ENCODE data around the gene MSRB3.
"Not testable (repeated sequence)": the region's sequence is repeated elsewhere in the genome, so short reads cannot be mapped to it uniquely, and the experiment has no call there.

The MSRB3 gene

DNA sequence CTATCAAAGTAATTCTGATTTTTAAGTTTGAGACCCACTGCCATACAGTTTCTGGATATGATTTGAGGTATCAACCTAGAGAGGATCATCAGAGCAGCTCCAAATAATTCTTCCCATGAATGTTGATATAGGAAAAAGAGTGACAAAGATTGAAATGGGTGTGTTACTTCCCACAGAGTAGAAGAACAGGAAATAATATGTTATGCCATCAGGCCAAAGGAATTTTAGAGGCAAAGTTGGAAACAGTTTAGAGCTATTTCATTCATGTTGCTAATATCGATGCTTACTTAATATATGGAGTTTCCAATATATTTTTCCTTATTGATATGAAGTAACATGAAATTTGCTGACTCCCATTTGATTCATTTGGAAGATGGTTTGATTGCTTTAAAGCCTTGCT is 8.9 kb upstream of the MSRB3 start:
- H3K4me3 ChIP-seq (ENCODE audit: low read depth, low read length) = no peak overlapping the region
- no peaks in the 10 kb centered on the region for H3K4me1 ChIP-seq (ENCODE audit: control insufficient read depth, insufficient read depth, low read length)
- no peaks in the 10 kb centered on the region for H3K36me3 ChIP-seq (ENCODE audit: control insufficient read depth, insufficient read depth, low read length)
- H3K9me3 ChIP-seq (ENCODE audit: control insufficient read depth, insufficient read depth, low read length) = no peaks in the 10 kb centered on the region
- H3K27me3 ChIP-seq (ENCODE audit: control insufficient read depth, insufficient read depth, low read length) = peaks cover 2% of the 10 kb centered on the region
- no peak overlapping the region for H3K9ac ChIP-seq (ENCODE audit: low read depth, low read length)

DNA sequence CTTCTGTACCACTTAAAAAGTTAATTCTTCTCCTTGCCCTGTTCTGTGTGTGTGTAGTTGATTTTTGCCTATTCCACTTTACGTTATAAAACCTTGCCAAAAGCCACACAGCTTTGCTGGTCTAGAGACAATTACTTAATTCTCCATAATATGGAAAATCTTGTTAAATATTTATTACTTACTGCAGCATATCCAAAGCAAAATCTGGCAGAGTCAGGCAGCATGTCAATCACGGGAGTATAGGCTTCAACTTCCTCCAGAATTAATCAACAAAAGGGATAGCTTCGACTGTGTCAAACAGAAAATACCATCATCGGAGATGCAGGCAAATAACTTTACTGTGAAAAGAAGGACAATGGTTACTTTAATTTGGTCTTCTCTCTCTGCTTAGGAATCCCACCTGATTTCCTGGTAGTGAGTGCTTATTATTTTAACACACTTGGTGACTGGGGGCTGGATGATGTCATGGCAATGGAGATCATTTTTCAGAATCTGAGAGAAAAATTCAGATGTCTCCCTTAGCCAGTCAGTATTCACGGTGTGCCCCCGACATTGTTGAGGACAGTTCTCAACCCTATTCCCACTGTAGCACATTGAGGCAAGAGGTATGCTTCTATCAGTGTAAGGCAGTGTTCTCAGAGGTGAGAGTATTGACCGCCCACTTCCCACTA is 3.7 kb upstream of the MSRB3 start:
- H3K9me3 ChIP-seq (ENCODE audit: control insufficient read depth, insufficient read depth, low read length) = no peaks in the 10 kb centered on the region
- H3K27me3 ChIP-seq (ENCODE audit: control insufficient read depth, insufficient read depth, low read length) = peaks cover 26% of the 10 kb centered on the region
- H3K4me1 ChIP-seq (ENCODE audit: control insufficient read depth, insufficient read depth, low read length) = peaks cover 5% of the 10 kb centered on the region
- no peak overlapping the region for H3K4me3 ChIP-seq (ENCODE audit: low read depth, low read length)
- no peaks in the 10 kb centered on the region for H3K36me3 ChIP-seq (ENCODE audit: control insufficient read depth, insufficient read depth, low read length)
- no peak overlapping the region for H3K9ac ChIP-seq (ENCODE audit: low read depth, low read length)

DNA sequence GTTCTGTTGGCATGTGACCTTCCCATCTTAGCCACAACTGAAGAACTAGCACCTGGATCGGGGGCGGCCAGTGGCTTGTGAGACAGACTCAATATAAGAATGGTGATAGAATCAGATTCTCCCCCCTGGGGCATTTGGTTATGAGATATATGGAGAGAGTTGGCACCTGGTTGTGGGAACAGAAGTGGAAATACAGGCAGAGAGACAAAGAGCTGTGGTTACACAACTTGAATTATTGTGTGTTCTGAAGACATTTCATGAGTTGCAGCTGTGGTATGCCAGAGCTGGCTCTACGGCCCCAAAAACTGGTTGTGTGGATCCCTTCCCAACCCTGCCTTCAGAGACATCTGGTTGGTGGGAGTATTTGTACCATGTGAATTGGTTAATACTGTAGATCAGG is 2.9 kb upstream of the MSRB3 start:
- Histone ChIP-seq H3K27me3 (ENCODE audit: control insufficient read depth, insufficient read depth, low read length) (peaks cover 33% of the 10 kb centered on the region), H3K4me1 (ENCODE audit: control insufficient read depth, insufficient read depth, low read length) (peaks cover 5% of the 10 kb centered on the region), H3K4me3 (ENCODE audit: low read depth, low read length) (no peak overlapping the region), H3K9me3 (ENCODE audit: control insufficient read depth, insufficient read depth, low read length) (no peaks in the 10 kb centered on the region), H3K9ac (ENCODE audit: low read depth, low read length) (no peak overlapping the region), H3K36me3 (ENCODE audit: control insufficient read depth, insufficient read depth, low read length) (no peaks in the 10 kb centered on the region)

DNA sequence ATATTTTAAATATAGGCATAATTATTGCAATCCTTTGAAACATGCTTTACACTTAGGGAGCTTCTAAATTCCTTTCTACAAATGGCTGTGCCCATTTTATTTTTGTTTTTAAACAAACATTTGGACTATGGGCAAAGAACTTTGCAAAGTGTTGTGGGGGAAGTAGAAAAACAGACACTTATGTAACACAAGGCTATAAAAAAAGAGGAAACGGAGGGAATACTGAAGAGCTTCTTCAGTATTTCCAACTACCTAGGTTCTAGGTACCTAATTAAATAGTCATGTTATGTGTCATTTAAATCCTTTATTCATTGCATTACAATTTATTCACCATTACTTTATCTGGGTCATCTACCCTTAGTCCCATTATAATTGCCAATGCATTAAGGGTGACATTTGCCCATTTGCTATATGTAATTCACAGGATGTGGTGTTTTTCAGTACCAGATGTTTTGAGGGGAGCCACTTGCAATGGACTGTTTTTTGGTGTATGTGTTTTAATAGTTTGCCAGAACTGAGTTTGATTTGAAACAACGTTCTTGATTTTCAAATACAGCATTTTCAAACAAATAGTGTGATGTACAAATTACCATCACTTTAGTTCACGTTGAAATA is 1.5 kb upstream of the MSRB3 start:
- H3K27me3 ChIP-seq (ENCODE audit: control insufficient read depth, insufficient read depth, low read length) = peaks cover 33% of the 10 kb centered on the region
- H3K4me1 ChIP-seq (ENCODE audit: control insufficient read depth, insufficient read depth, low read length) = peaks cover 5% of the 10 kb centered on the region
- H3K9ac ChIP-seq (ENCODE audit: low read depth, low read length) = no peak overlapping the region
- H3K9me3 ChIP-seq (ENCODE audit: control insufficient read depth, insufficient read depth, low read length) = no peaks in the 10 kb centered on the region
- H3K4me3 ChIP-seq (ENCODE audit: low read depth, low read length) = no peak overlapping the region
- H3K36me3 ChIP-seq (ENCODE audit: control insufficient read depth, insufficient read depth, low read length) = no peaks in the 10 kb centered on the region

DNA sequence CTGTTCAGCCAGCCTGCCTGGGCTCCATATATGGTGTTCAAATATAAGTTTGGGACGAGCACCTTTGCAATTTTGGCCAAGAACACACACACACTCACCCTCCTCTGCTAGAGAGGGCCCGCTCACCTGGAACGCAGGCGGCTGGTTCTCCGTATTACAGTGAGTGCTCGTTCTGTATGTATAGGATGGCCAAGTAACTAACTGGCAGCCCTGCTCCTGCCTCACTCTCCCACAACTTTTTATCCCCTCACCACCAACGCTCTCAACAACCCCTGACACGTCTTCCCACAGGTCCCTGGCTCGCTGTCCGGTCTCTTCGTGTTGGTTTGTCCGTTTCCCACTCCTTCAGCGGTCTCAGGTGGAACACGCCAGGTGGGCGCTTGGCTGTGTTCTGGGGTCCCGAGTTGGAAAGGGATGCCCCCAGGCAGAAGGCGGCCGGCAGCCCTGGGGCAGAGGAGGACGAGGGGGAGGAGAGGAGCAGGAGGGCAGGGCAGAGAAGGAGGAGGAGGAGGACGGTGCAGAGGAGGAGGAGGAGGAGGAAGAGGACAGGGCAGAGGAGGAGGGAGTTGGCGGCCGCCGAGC is 398 bp upstream of the MSRB3 start:
- Histone ChIP-seq H3K9ac (ENCODE audit: low read depth, low read length) (no peak overlapping the region), H3K27me3 (ENCODE audit: control insufficient read depth, insufficient read depth, low read length) (peaks cover 33% of the 10 kb centered on the region), H3K36me3 (ENCODE audit: control insufficient read depth, insufficient read depth, low read length) (no peaks in the 10 kb centered on the region), H3K4me3 (ENCODE audit: low read depth, low read length) (peak overlapping the region; percentile 82), H3K4me1 (ENCODE audit: control insufficient read depth, insufficient read depth, low read length) (peaks cover 5% of the 10 kb centered on the region), H3K9me3 (ENCODE audit: control insufficient read depth, insufficient read depth, low read length) (no peaks in the 10 kb centered on the region)

DNA sequence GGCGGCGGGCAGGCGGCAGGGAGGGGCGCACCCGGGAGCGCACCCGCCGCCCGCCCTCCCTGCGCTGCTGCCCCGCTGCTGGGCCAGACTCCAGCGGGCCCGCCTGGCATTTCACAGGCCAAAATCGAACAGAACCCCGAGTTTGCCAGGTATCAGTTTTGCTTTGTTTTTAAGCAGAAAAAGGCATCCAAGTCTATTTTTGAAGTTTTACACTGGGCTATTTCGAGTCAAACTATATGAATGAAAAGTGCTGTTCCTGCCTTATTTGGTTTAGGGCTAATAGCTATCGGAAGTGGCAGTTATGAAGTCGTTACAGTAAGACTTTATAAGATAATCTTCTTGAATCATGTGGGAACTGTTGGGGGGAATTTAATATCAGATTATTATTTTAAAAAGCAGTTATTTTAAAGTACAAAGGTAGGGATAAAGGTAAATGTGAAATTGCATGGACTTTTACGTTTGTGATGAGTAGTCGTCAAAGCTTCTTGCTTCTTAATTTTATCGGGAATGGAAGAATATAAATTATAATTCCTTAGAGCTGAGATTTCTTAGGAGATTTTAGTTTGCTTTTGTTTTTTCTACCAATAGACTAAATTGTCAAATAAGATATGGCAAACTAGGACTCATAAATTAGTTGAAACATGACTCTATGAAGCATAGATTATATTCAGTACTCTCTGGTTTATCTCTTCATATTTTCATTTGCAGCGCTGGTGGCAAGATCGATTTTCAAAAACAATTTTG is 1.1 kb downstream of the MSRB3 start:
- Histone ChIP-seq H3K36me3 (ENCODE audit: control insufficient read depth, insufficient read depth, low read length) (no peaks in the 10 kb centered on the region), H3K4me3 (ENCODE audit: low read depth, low read length) (peak overlapping the region; percentile 82), H3K4me1 (ENCODE audit: control insufficient read depth, insufficient read depth, low read length) (peaks cover 5% of the 10 kb centered on the region), H3K27me3 (ENCODE audit: control insufficient read depth, insufficient read depth, low read length) (peaks cover 31% of the 10 kb centered on the region), H3K9ac (ENCODE audit: low read depth, low read length) (no peak overlapping the region), H3K9me3 (ENCODE audit: control insufficient read depth, insufficient read depth, low read length) (no peaks in the 10 kb centered on the region)

DNA sequence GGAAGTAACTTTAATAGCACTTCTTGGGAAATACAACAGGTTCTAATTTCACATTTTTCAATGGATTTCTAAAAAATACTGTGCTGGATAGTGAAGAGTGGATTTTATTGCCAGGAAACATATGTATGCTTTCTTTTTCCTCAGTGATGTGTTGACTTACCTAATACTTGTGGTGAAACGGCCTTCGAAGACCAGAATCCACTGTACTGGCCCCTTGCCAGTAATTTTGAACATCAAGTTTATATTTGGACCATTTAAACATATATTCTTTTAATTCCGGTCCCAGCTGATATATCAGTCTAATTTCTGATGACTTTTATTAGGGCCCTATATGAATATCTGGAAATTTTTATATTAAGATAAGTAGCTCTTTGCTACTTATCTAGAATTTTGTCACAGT is 1.8 kb downstream of the MSRB3 start:
- H3K9me3 ChIP-seq (ENCODE audit: control insufficient read depth, insufficient read depth, low read length) = no peaks in the 10 kb centered on the region
- peaks cover 5% of the 10 kb centered on the region for H3K4me1 ChIP-seq (ENCODE audit: control insufficient read depth, insufficient read depth, low read length)
- no peak overlapping the region for H3K4me3 ChIP-seq (ENCODE audit: low read depth, low read length)
- no peak overlapping the region for H3K9ac ChIP-seq (ENCODE audit: low read depth, low read length)
- no peaks in the 10 kb centered on the region for H3K36me3 ChIP-seq (ENCODE audit: control insufficient read depth, insufficient read depth, low read length)
- H3K27me3 ChIP-seq (ENCODE audit: control insufficient read depth, insufficient read depth, low read length) = peaks cover 28% of the 10 kb centered on the region

DNA sequence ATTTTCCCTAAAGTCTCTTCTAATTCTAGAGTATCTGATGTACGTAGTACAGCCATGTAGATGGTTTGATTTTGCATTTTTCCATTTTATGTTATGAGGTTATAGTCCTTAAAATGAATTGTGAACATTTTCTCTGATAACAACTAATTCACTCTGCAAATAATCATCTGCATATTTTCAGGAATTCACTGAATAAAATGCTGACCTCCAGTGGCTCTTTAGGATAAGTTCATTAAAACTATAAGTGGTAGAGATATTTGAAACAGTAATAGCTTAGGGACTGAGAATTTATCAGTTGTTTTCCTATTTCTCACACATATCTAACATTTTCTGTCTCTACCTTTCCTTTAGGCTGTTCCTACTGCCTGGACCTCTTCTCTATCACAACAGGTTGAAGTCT is 4.4 kb downstream of the MSRB3 start:
- no peaks in the 10 kb centered on the region for H3K4me1 ChIP-seq (ENCODE audit: control insufficient read depth, insufficient read depth, low read length)
- H3K4me3 ChIP-seq (ENCODE audit: low read depth, low read length) = no peak overlapping the region
- no peaks in the 10 kb centered on the region for H3K36me3 ChIP-seq (ENCODE audit: control insufficient read depth, insufficient read depth, low read length)
- H3K27me3 ChIP-seq (ENCODE audit: control insufficient read depth, insufficient read depth, low read length) = peaks cover 13% of the 10 kb centered on the region
- H3K9me3 ChIP-seq (ENCODE audit: control insufficient read depth, insufficient read depth, low read length) = no peaks in the 10 kb centered on the region
- H3K9ac ChIP-seq (ENCODE audit: low read depth, low read length) = no peak overlapping the region

DNA sequence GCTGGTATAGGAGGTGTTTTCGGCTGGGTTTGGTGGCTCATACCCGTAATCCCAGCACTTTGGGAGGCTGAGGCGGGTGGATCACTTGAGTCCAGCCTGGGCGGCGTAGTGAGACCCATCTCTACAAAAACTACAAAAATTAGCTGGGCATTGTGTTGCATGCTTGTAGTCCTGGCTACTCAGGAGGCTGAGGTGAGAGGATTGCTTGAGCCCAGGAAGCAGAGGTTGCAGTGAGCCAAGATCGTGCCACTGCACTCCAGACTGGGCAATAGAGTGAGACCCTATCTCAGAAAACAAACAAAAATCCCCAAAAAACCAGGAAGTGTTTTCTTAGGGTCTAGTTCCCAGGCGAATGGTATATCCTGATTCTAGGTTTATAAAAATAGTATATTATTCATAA is 7.0 kb downstream of the MSRB3 start:
- H3K4me3 ChIP-seq (ENCODE audit: low read depth, low read length); H3K9ac ChIP-seq (ENCODE audit: low read depth, low read length); H3K36me3 ChIP-seq (ENCODE audit: control insufficient read depth, insufficient read depth, low read length); H3K4me1 ChIP-seq (ENCODE audit: control insufficient read depth, insufficient read depth, low read length); H3K27me3 ChIP-seq (ENCODE audit: control insufficient read depth, insufficient read depth, low read length); H3K9me3 ChIP-seq (ENCODE audit: control insufficient read depth, insufficient read depth, low read length): not testable (repeated sequence)

DNA sequence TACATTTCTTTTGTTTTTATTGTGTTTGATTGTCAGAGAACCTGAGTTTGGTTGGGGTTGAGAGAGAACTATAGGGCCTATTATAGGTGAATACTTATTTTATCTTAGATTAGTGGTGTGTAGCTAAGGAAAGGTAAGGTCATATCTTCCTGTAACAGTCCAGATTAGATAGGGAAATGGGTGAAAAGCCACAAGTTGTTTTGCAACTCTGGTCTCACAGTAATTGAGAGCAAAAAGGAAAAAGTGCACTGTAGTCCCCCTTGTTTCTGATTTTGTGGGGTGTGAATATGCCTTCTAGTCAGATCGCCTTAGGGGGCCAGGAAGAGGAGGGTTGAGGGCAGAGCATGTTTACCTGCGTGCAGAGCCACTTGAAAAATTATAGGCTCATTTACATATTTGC is 8.9 kb downstream of the MSRB3 start:
- Histone ChIP-seq H3K27me3 (ENCODE audit: control insufficient read depth, insufficient read depth, low read length) (no peaks in the 10 kb centered on the region), H3K4me3 (ENCODE audit: low read depth, low read length) (no peak overlapping the region), H3K9ac (ENCODE audit: low read depth, low read length) (no peak overlapping the region), H3K4me1 (ENCODE audit: control insufficient read depth, insufficient read depth, low read length) (no peaks in the 10 kb centered on the region), H3K36me3 (ENCODE audit: control insufficient read depth, insufficient read depth, low read length) (no peaks in the 10 kb centered on the region), H3K9me3 (ENCODE audit: control insufficient read depth, insufficient read depth, low read length) (no peaks in the 10 kb centered on the region)

DNA sequence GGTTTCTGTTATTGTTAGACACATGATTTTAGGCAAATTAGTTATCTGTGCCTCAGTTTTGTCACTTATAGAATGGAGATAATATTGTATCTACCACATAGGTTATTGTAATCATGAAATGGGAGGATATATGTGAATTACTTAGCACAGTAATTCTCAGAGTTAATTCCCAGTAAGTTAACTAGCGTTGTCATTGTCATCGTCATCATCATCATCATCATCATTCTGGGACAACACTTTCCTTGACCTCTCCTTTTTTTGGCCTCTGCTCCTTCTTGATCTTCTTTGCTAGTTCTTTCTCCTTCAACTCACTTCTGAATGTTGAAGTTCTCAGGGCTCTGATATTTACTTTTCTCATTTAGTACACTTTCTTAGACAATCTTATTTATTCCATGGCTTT is 13.8 kb downstream of the MSRB3 start:
- no peaks in the 10 kb centered on the region for H3K4me1 ChIP-seq (ENCODE audit: control insufficient read depth, insufficient read depth, low read length)
- H3K27me3 ChIP-seq (ENCODE audit: control insufficient read depth, insufficient read depth, low read length) = no peaks in the 10 kb centered on the region
- no peak overlapping the region for H3K9ac ChIP-seq (ENCODE audit: low read depth, low read length)
- no peaks in the 10 kb centered on the region for H3K36me3 ChIP-seq (ENCODE audit: control insufficient read depth, insufficient read depth, low read length)
- H3K9me3 ChIP-seq (ENCODE audit: control insufficient read depth, insufficient read depth, low read length) = no peaks in the 10 kb centered on the region
- no peak overlapping the region for H3K4me3 ChIP-seq (ENCODE audit: low read depth, low read length)

DNA sequence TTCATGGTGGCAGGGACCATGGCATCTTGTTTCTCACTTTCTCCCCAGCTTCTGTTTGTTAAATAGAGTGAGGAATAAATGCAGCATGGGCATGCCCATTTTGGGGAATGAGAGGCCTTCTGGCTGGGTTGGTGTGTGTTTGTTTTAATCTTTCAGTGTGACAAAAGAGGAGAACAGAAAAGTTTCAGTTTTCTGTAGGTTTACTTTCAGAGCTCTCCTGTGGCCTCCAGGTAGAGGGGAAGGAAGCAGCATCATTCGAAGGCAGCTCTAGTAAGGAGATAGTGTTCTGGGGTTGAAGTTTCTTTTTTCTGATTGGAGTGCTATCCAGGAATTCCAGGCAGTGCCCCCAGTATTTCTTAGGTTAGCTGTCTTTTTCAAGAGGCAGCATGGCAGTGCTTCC is 15.3 kb downstream of the MSRB3 start:
- no peaks in the 10 kb centered on the region for H3K9me3 ChIP-seq (ENCODE audit: control insufficient read depth, insufficient read depth, low read length)
- H3K27me3 ChIP-seq (ENCODE audit: control insufficient read depth, insufficient read depth, low read length) = no peaks in the 10 kb centered on the region
- H3K4me1 ChIP-seq (ENCODE audit: control insufficient read depth, insufficient read depth, low read length) = no peaks in the 10 kb centered on the region
- H3K36me3 ChIP-seq (ENCODE audit: control insufficient read depth, insufficient read depth, low read length) = no peaks in the 10 kb centered on the region
- no peak overlapping the region for H3K9ac ChIP-seq (ENCODE audit: low read depth, low read length)
- H3K4me3 ChIP-seq (ENCODE audit: low read depth, low read length) = no peak overlapping the region
